HCT116 (cell line): ENCODE results near the gene CHERP.

Source experiments
- ELF1 ChIP-seq: IDR thresholded peaks from 2 replicates; pipeline ENCODE4 v1.6.1; 2012; ENCODE audit warnings: low read depth, borderline replicate concordance
- EZH2 ChIP-seq: fragments of 200-600 bp; sonication (generic); IDR thresholded peaks from 2 replicates; pipeline ENCODE4 v1.6.1; 2017; ENCODE audit warnings: antibody characterized with exemption, mixed run types
- FOSL1 ChIP-seq: IDR thresholded peaks from 2 replicates; pipeline ENCODE4 v1.6.1; 2012; ENCODE audit warnings: low read depth
- POLR2A ChIP-seq: IDR thresholded peaks from 2 replicates; pipeline ENCODE4 v1.7.0; 2011; ENCODE audit warnings: borderline replicate concordance; ENCODE audit not compliant: insufficient read depth, insufficient read length; ENCODE audit errors: extremely low read depth
- POLR2AphosphoS5 ChIP-seq: IDR thresholded peaks from 2 replicates; pipeline ENCODE4 v1.6.1; 2011; ENCODE audit warnings: mild to moderate bottlenecking, low read depth, low read length, moderate library complexity
- YY1 ChIP-seq: IDR thresholded peaks from 2 replicates; pipeline ENCODE4 v1.6.1; 2011; ENCODE audit warnings: low read length, low read depth, moderate library complexity, mild to moderate bottlenecking; ENCODE audit not compliant: insufficient replicate concordance; ENCODE audit errors: extremely low read depth
- ZNF274 ChIP-seq: fragments of 200-500 bp; sonication (Bioruptor generic); IDR thresholded peaks from 2 replicates; pipeline ENCODE4 v1.6.1; 2014; ENCODE audit warnings: mild to moderate bottlenecking, low read depth, low read length, inconsistent platforms
- TF ChIP-seq, protein P1 (sequence below), 3 experiments: fragments of 200-600 bp in 1 of 3; sonication (generic) in 1 of 3; IDR thresholded peaks in 2 of 3; conservative IDR thresholded peaks in 1 of 3; 2 replicates each; pipeline ENCODE4 v1.5.1; 2012 to 2017; ENCODE audit warnings: low read depth in 2 of 3, low read length in 2 of 3, antibody characterized with exemption in 1 of 3, borderline replicate concordance in 1 of 3, control low read depth in 1 of 3, mild to moderate bottlenecking in 1 of 3, mixed read lengths in 1 of 3, mixed run types in 1 of 3, moderate library complexity in 1 of 3; ENCODE audit not compliant: insufficient read depth in 1 of 3
- TF ChIP-seq, protein P2 (sequence below): IDR thresholded peaks from 2 replicates; pipeline ENCODE4 v1.6.1; 2012

DNA sequence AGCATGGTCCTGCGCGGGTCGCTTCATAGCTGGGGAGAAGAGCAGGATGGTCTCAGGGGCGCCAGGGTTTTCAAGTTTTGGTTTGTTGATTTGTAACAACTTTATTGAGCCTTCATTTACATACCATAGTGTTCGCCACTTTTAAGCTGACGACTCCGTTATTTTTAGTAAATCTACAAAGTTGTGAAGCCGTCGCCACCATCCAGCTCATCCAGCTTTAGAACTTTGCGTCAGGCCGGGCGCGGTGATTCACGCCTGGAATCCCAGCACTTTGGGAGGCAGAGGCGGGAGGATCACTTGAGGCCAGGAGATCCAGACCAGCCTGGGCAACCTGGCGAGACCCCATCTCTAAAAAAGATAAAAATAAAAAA, 45.6 kb downstream of the CHERP start:
- TF ChIP-seq POLR2A: no peak
- TF ChIP-seq, protein P1, sequence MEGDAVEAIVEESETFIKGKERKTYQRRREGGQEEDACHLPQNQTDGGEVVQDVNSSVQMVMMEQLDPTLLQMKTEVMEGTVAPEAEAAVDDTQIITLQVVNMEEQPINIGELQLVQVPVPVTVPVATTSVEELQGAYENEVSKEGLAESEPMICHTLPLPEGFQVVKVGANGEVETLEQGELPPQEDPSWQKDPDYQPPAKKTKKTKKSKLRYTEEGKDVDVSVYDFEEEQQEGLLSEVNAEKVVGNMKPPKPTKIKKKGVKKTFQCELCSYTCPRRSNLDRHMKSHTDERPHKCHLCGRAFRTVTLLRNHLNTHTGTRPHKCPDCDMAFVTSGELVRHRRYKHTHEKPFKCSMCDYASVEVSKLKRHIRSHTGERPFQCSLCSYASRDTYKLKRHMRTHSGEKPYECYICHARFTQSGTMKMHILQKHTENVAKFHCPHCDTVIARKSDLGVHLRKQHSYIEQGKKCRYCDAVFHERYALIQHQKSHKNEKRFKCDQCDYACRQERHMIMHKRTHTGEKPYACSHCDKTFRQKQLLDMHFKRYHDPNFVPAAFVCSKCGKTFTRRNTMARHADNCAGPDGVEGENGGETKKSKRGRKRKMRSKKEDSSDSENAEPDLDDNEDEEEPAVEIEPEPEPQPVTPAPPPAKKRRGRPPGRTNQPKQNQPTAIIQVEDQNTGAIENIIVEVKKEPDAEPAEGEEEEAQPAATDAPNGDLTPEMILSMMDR (IDR thresholded peaks at IDR 0.05 in 2 of 3, conservative IDR thresholded peaks at IDR 0.05 in 1 of 3; ENCODE audit: borderline replicate concordance in 1 of 3, insufficient read depth in 1 of 3, low read depth in 2 of 3, low read length in 2 of 3): no peak
- TF ChIP-seq, protein P2, sequence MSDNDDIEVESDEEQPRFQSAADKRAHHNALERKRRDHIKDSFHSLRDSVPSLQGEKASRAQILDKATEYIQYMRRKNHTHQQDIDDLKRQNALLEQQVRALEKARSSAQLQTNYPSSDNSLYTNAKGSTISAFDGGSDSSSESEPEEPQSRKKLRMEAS: 0 out of 2 replicates have a peak, but pooled peaks have one; percentile 32
- no peak for TF ChIP-seq YY1
- TF ChIP-seq ELF1: no peak
- no peak for TF ChIP-seq ZNF274
- TF ChIP-seq EZH2: no peak
- no peak for TF ChIP-seq POLR2AphosphoS5
- no peak for TF ChIP-seq FOSL1
